SK-N-SH (cell line): ENCODE results near the gene HCCS. TPM values are rescaled to one million over a fixed set of nuclear protein-coding genes. Genes with fewer than 3 reads are reported as not detected.

Experiments
- CTCF ChIA-PET: fragments of 300-600, 350-600 bp; formaldehyde crosslinking; extraction: SDS; loops from one replicate; lab custom pipeline; 2021; lab: Yijun Ruan, JAX
- POLR2A ChIA-PET: fragments of 350-600 bp; sonication (Branson Sonifier 250); formaldehyde crosslinking; extraction: SDS; loops from one replicate; lab custom pipeline; 2020; ENCODE audit warnings: antibody characterized with exemption, inconsistent platforms; lab: Yijun Ruan, JAX
- DNase-seq: peaks from one replicate; pipeline ENCODE4 v3.0.0; 2012
- H2AFZ ChIP-seq: fragments of 200-600 bp; sonication (generic); 2 replicates; pipeline ENCODE4 v1.8.1; 2016; ENCODE audit warnings: antibody characterized with exemption, mild to moderate bottlenecking, low read depth
- H3F3A ChIP-seq: fragments of 200-600 bp; sonication (generic); replicated peaks from 2 replicates; pipeline ENCODE3; 2016; ENCODE audit warnings: antibody characterized with exemption, mild to moderate bottlenecking; ENCODE audit not compliant: insufficient read depth
- H3K27ac ChIP-seq, 2 experiments: fragments of 200-500 bp in 1 of 2; fragments of 200-600 bp in 1 of 2; sonication (Bioruptor generic) in 1 of 2; sonication (generic), shearing (Covaris generic) in 1 of 2; 2 replicates each; pipeline versions ENCODE4 v1.5.1 to v1.6.1; 2014 to 2016; ENCODE audit warnings: low read depth in 2 of 2, inconsistent platforms in 1 of 2, low read length in 1 of 2, mild to moderate bottlenecking in 1 of 2, mixed read lengths in 1 of 2
- H3K27me3 ChIP-seq: fragments of 200-600 bp; sonication (generic), shearing (Covaris generic); 2 replicates; pipeline ENCODE4 v1.6.1; 2016; ENCODE audit warnings: mixed run types; ENCODE audit not compliant: insufficient read depth
- H3K36me3 ChIP-seq, 2 experiments: fragments of 200-500 bp in 1 of 2; fragments of 200-600 bp in 1 of 2; sonication (Bioruptor generic) in 1 of 2; sonication (generic) in 1 of 2; replicated peaks in 1 of 2; 2 replicates each; pipeline versions ENCODE3 to v1.5.1; 2014 to 2016; ENCODE audit warnings: low read length in 1 of 2, mild to moderate bottlenecking in 1 of 2; ENCODE audit not compliant: insufficient read depth in 2 of 2, control insufficient read depth in 1 of 2
- H3K4me1 ChIP-seq, 2 experiments: fragments of 200-500 bp in 1 of 2; fragments of 200-600 bp in 1 of 2; sonication (Bioruptor generic) in 1 of 2; sonication (generic), shearing (Covaris generic) in 1 of 2; 2 replicates each; pipeline versions ENCODE4 v1.5.1 to v1.6.1; 2014 to 2016; ENCODE audit warnings: low read depth in 1 of 2, low read length in 1 of 2, mixed run types in 1 of 2; ENCODE audit not compliant: insufficient read depth in 2 of 2, control insufficient read depth in 1 of 2
- H3K4me2 ChIP-seq: fragments of 200-600 bp; sonication (generic), shearing (Covaris generic); 2 replicates; pipeline ENCODE4 v1.6.1; 2017; ENCODE audit warnings: mixed run types
- H3K4me3 ChIP-seq, 2 experiments: fragments of 200-500 bp in 1 of 2; fragments of 200-600 bp in 1 of 2; sonication (Bioruptor generic) in 1 of 2; sonication (generic), shearing (Covaris generic) in 1 of 2; 2 replicates each; pipeline versions ENCODE4 v1.5.1 to v1.8.1; 2014 to 2016; ENCODE audit warnings: low read depth in 2 of 2, inconsistent platforms in 1 of 2, low read length in 1 of 2, mild to moderate bottlenecking in 1 of 2, mixed read lengths in 1 of 2, moderate library complexity in 1 of 2
- H3K79me2 ChIP-seq: fragments of 200-600 bp; sonication (generic); 2 replicates; pipeline ENCODE4 v1.8.1; 2017; ENCODE audit warnings: mild to moderate bottlenecking; ENCODE audit not compliant: insufficient read depth
- H3K9ac ChIP-seq: fragments of 200-600 bp; sonication (generic); 2 replicates; pipeline ENCODE4 v1.6.1; 2017; ENCODE audit warnings: mixed run types
- H3K9me2 ChIP-seq: fragments of 200-600 bp; sonication (generic); 2 replicates; pipeline ENCODE4 v1.6.1; 2017; ENCODE audit warnings: mixed run types
- H3K9me3 ChIP-seq: fragments of 200-600 bp; sonication (generic); 2 replicates; pipeline ENCODE4 v1.6.1; 2017; ENCODE audit warnings: mixed run types, mild to moderate bottlenecking, moderate library complexity
- H4K20me1 ChIP-seq: fragments of 200-600 bp; sonication (generic); 2 replicates; pipeline ENCODE4 v1.6.1; 2017; ENCODE audit warnings: mild to moderate bottlenecking, mixed run types; ENCODE audit not compliant: insufficient read depth
- CHD2 ChIP-seq: fragments of 150-350 bp; IDR thresholded peaks from 2 replicates; pipeline ENCODE4 v1.6.1; 2018; ENCODE audit warnings: low read length; ENCODE audit not compliant: partially characterized antibody
- ELF1 ChIP-seq: IDR thresholded peaks from 2 replicates; pipeline ENCODE4 v1.4.0; 2012
- EP300 ChIP-seq, 2 experiments: IDR thresholded peaks; 2 replicates each; pipeline versions ENCODE4 v1.4.0 to v1.6.1; 2012; ENCODE audit warnings: borderline replicate concordance in 1 of 2, low read depth in 1 of 2, low read length in 1 of 2
- EZH2phosphoT487 ChIP-seq: fragments of 200-600 bp; sonication (generic); IDR thresholded peaks from 2 replicates; pipeline ENCODE4 v1.6.1; 2017; ENCODE audit warnings: low read depth, mixed run types, mild to moderate bottlenecking, antibody characterized with exemption, moderate library complexity, borderline replicate concordance
- FOSL2 ChIP-seq: IDR thresholded peaks from 2 replicates; pipeline ENCODE4 v1.4.0; 2012; ENCODE audit warnings: low read depth, mild to moderate bottlenecking, moderate library complexity, borderline replicate concordance
- FOXM1 ChIP-seq: IDR thresholded peaks from 2 replicates; pipeline ENCODE4 v1.4.0; 2012; ENCODE audit warnings: low read depth, mild to moderate bottlenecking
- GATA2 ChIP-seq: sonication (generic); formaldehyde crosslinking; IDR thresholded peaks from 2 replicates; pipeline ENCODE4 v1.5.0; 2020; ENCODE audit warnings: mild to moderate bottlenecking, missing genetic modification reagents
- IRF3 ChIP-seq: fragments of 150-350 bp; IDR thresholded peaks from 2 replicates; pipeline ENCODE4 v1.6.1; 2016; ENCODE audit warnings: mild to moderate bottlenecking, low read depth, low read length
- JUND ChIP-seq: IDR thresholded peaks from 2 replicates; pipeline ENCODE4 v1.4.0; 2012
- NFIC ChIP-seq: IDR thresholded peaks from 2 replicates; pipeline ENCODE4 v1.4.0; 2012; ENCODE audit warnings: borderline replicate concordance
- NRF1 ChIP-seq: IDR thresholded peaks from 2 replicates; pipeline ENCODE4 v1.6.1; 2012; ENCODE audit warnings: low read depth, mild to moderate bottlenecking, low read length
- REST ChIP-seq: IDR thresholded peaks from 2 replicates; pipeline ENCODE4 v1.6.1; 2012; ENCODE audit warnings: mild to moderate bottlenecking, low read depth, low read length, moderate library complexity
- RXRA ChIP-seq: IDR thresholded peaks from 2 replicates; pipeline ENCODE4 v1.4.0; 2012; ENCODE audit warnings: low read depth, mild to moderate bottlenecking, borderline replicate concordance
- SMC3 ChIP-seq: IDR thresholded peaks from 2 replicates; pipeline ENCODE4 v1.6.1; 2012; ENCODE audit warnings: low read depth, low read length, improper control_type of control experiment
- TAF1 ChIP-seq: IDR thresholded peaks from 2 replicates; pipeline ENCODE4 v1.6.1; 2012; ENCODE audit warnings: low read depth, mild to moderate bottlenecking, low read length, moderate library complexity, borderline replicate concordance
- TCF12 ChIP-seq: IDR thresholded peaks from 2 replicates; pipeline ENCODE4 v1.4.0; 2012
- TEAD4 ChIP-seq: IDR thresholded peaks from 2 replicates; pipeline ENCODE4 v1.4.0; 2012; ENCODE audit warnings: mild to moderate bottlenecking, borderline replicate concordance; ENCODE audit not compliant: insufficient read depth
- WGBS: methylation state at CpG from one replicate; pipeline ENCODE4 v1.1.6; 2017; ENCODE audit warnings: low lambda C conversion rate; 5-methylcytosine and 5-hydroxymethylcytosine counted together
- polyA plus RNA-seq, 3 experiments: library from polyadenylated mRNA; depleted of rRNA; stranded (reverse); fragments of >200 nt; gene quantifications; 2 replicates each; pipeline ENCODE4 v1.2.3, GENCODE V29; 2012
- TF ChIP-seq, protein P1 (sequence below): IDR thresholded peaks from 2 replicates; pipeline ENCODE4; 2012

The HCCS gene
- polyA plus RNA-seq, 1 of the 3 experiments (the other 2 are of a cell fraction) = 33.7 TPM

DNA sequence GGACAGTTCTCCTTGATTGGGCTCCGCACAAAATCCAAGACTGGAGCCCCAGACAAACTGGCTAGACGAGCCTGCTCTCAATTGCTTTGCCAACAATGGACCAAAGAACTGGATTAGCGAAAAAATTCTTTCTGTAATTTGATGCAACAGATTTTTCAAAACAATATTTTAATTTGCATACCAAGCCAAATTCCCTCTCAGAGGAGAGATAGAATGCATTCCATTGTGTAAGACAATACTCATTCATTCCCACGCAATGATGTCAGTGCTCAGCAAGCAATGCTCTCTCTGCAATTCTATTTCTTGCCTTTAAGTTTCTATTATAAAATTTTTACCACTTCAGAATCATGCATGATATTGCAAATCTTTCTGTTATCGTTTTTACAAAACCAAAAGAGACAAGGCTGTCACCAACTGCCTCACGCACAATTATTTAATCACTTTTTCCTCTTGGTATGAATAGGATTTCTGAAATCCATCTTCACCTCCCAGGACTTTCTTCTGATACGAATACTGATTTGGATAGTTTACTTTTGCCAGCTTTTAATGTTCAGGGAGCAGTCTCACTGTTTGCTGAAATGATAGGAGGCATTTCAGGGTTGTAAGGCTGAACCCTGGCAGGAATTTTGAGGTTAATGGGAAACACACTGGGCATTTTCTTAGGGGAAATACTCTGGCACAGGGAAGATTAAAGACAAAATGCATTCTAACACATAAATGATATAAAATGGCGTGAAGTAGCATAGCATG lies 46.1 kb upstream of the HCCS start:
- TF ChIP-seq TEAD4 (peak; percentile 68; the same call in 1 of the 2 replicates), EZH2phosphoT487 (no peak), TCF12 (peak; percentile 66), TAF1 (no peak), FOSL2 (peak; percentile 47; the same call in 1 of the 2 replicates), EP300 (IDR thresholded peaks at IDR 0.05; ENCODE audit: borderline replicate concordance in 1 of 2, low read depth in 1 of 2, low read length in 1 of 2) (peak in 1 of 2 experiments; percentile 42; a peak in 1 of 4 replicates), ELF1 (no peak), JUND (peak; percentile 46; the same call in 1 of the 2 replicates), FOXM1 (no peak), NFIC (peak; percentile 26; the same call in 1 of the 2 replicates)
- TF ChIP-seq, protein P1, sequence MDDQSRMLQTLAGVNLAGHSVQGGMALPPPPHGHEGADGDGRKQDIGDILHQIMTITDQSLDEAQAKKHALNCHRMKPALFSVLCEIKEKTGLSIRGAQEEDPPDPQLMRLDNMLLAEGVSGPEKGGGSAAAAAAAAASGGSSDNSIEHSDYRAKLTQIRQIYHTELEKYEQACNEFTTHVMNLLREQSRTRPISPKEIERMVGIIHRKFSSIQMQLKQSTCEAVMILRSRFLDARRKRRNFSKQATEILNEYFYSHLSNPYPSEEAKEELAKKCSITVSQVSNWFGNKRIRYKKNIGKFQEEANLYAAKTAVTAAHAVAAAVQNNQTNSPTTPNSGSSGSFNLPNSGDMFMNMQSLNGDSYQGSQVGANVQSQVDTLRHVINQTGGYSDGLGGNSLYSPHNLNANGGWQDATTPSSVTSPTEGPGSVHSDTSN = peak; percentile 46; the same call in 1 of the 2 replicates
- H3K9ac ChIP-seq = peak overlapping the region; percentile 49; the same call in 1 of the 2 replicates
- peak overlapping the region; percentile 71 to 84; a peak in 3 of 4 replicates for H3K27ac ChIP-seq
- H3K79me2 ChIP-seq = no peaks in the 10 kb centered on the region
- no peaks in the 10 kb centered on the region for H3K36me3 ChIP-seq
- 41% methylated on average over 8 of the region's 8 CpGs for WGBS
- peak overlapping the region; percentile 28 to 31; a peak in 2 of 4 replicates for H3K4me3 ChIP-seq
- no peak for DNase-seq
- ChIA-PET POLR2A (no interaction called here), CTCF (no interaction called here)
- H3K4me2 ChIP-seq = peak overlapping the region; percentile 55
- H3F3A ChIP-seq = peaks cover 12% of the 10 kb centered on the region
- H3K9me3 ChIP-seq = no peaks in the 10 kb centered on the region
- no peaks in the 10 kb centered on the region for H4K20me1 ChIP-seq
- H2AFZ ChIP-seq = peak overlapping the region; percentile 78; the same call in 1 of the 2 replicates
- no peaks in the 10 kb centered on the region for H3K9me2 ChIP-seq
- no peaks in the 10 kb centered on the region for H3K27me3 ChIP-seq
- H3K4me1 ChIP-seq = peaks cover 0 to 7% of the 10 kb centered on the region in 2 experiments; a peak in 2 of 4 replicates

GRCh38 chrX:11066812-11067211 lies 44.3 kb upstream of the HCCS start:
- H3K27ac ChIP-seq = no peak overlapping the region
- H3K9me2 ChIP-seq = no peaks in the 10 kb centered on the region
- ChIA-PET CTCF (interaction anchor here (0.9 kb wide), 1 partner anchor 34 kb away, joined by 3 read pairs; no protein-coding TSS in a partner anchor), POLR2A (no interaction called here)
- WGBS = 67% methylated on average over 2 of the region's 2 CpGs
- no peak overlapping the region for H3K4me3 ChIP-seq
- no peak overlapping the region for H3K9ac ChIP-seq
- H3K4me1 ChIP-seq = no peaks in the 10 kb centered on the region; a peak in 1 of 4 replicates
- H2AFZ ChIP-seq = no peak overlapping the region
- H3K27me3 ChIP-seq = no peaks in the 10 kb centered on the region
- H3K36me3 ChIP-seq = no peaks in the 10 kb centered on the region
- no peak overlapping the region for H3K4me2 ChIP-seq
- H4K20me1 ChIP-seq = no peaks in the 10 kb centered on the region
- H3K79me2 ChIP-seq = no peaks in the 10 kb centered on the region
- DNase-seq = no peak
- no peaks in the 10 kb centered on the region for H3K9me3 ChIP-seq
- H3F3A ChIP-seq = peaks cover 12% of the 10 kb centered on the region
- no peak for TF ChIP-seq SMC3
- TF ChIP-seq GATA2 (CRISPR knock-in tag) = no peak
- TF ChIP-seq EZH2phosphoT487 = no peak
- TF ChIP-seq, protein P1 = no peak
- TF ChIP-seq NRF1 = no peak
- no peak for TF ChIP-seq EP300 (IDR thresholded peaks at IDR 0.05; ENCODE audit: borderline replicate concordance in 1 of 2, low read depth in 1 of 2, low read length in 1 of 2)
- no peak for TF ChIP-seq REST
- no peak for TF ChIP-seq RXRA
- no peak for TF ChIP-seq IRF3
- TF ChIP-seq CHD2 = no peak
